GM18909 (cell line): ENCODE data around the gene P3R3URF.

ENCODE experiments used
- ATAC-seq: cut with Tn5 transposase; IDR thresholded peaks from one replicate; pipeline ENCODE4 v1.9.1; 2021; ENCODE audit warnings: mild to moderate bottlenecking; ENCODE audit not compliant: unreplicated experiment, poor library complexity

The P3R3URF gene

GRCh38 chr1:46194641-46195193 lies 18.4 kb upstream of the P3R3URF start:
- ATAC-seq: no peak

GRCh38 chr1:46193984-46194570 lies 17.8 kb upstream of the P3R3URF start:
- ATAC-seq: no peak

DNA sequence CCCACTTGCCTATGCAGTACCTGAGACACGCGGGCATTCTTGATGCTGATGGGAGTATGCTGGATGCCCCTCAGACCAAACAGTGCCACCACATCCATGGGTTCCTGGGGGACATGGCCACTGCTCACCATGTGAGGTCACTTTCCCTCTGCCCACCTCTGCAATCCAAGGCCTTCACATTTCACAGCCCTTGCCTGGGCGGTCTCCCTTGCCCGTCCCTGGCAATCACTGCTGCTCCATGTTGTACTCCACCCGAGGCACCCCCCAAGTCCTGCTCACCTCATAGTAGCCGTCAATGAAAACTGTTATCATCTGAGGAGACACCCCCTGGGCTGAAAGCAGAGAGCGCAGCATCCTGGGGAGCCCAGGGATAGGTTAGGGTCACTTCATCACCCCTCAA lies 17.0 kb upstream of the P3R3URF start:
- no peak for ATAC-seq

DNA sequence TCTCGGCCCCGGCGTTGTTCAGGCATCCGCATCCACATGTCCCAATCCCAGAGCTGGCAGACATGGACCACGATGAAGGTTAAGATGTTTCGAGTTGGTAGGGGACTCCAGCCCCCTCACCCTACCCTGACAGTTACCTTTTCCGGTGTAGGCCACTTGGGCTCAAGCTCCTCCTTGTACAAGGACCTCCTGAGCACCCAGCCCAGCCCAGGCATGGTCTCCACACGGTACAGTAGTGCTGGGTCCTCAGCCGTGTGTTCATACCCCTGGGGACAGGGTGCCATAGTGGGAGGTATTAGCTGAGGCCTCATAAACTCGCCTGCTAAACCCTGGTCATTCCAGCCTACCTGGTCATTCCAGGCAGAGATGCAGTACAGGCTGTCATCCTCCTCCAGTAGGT lies 15.9 kb upstream of the P3R3URF start:
- ATAC-seq: no peak

GRCh38 chr1:46191033-46191701 lies 14.9 kb upstream of the P3R3URF start:
- no peak for ATAC-seq

- no peak for ATAC-seq
Measured at GRCh38 chr1:46190539-46190938, 14.3 kb upstream of the P3R3URF start.

GRCh38 chr1:46188295-46189030 lies 12.2 kb upstream of the P3R3URF start:
- no peak for ATAC-seq

GRCh38 chr1:46187106-46187869 lies 11.0 kb upstream of the P3R3URF start:
- ATAC-seq: no peak

DNA sequence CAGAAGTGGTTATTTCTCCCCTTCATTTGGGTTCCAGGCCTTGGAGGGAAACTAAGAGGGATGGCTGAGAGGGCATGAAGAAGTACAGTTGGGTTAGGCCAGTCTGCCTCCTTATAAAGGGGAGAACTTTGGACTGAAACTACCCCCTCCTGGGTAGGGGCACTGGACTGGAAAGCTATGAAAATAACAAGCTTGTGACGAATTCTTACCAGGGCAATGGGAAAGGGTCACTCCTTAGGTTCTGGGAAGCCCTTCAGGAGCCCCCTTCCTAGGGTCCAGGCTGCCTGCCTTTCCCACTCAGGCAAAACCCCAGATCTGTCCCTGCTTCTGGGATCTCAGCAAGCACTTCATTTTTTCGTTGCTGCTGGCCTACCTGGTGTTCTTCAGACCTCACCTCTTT lies 9.8 kb upstream of the P3R3URF start:
- no peak for ATAC-seq

DNA sequence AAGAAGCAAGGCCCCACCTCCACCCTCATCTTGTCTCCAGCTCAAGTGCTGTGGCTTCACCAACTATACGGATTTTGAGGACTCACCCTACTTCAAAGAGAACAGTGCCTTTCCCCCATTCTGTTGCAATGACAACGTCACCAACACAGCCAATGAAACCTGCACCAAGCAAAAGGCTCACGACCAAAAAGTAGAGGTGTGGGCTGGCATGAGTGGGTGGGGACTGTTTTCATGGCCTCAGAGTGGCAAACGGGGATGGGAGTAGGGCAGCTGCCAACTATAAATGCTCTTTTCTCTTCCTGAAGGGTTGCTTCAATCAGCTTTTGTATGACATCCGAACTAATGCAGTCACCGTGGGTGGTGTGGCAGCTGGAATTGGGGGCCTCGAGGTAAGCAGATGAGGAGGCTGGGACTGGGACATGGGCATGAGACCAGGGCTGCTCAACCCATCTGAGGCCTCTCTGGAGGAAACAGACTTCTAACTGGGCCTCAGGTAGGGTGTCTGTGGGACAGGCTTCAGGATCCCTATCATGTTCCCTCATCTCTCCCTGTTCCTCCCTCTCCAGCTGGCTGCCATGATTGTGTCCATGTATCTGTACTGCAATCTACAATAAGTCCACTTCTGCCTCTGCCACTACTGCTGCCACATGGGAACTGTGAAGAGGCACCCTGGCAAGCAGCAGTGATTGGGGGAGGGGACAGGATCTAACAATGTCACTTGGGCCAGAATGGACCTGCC lies 8.8 kb upstream of the P3R3URF start:
- no peak for ATAC-seq

- no peak for ATAC-seq
Measured at GRCh38 chr1:46183926-46184557, 7.8 kb upstream of the P3R3URF start.

DNA sequence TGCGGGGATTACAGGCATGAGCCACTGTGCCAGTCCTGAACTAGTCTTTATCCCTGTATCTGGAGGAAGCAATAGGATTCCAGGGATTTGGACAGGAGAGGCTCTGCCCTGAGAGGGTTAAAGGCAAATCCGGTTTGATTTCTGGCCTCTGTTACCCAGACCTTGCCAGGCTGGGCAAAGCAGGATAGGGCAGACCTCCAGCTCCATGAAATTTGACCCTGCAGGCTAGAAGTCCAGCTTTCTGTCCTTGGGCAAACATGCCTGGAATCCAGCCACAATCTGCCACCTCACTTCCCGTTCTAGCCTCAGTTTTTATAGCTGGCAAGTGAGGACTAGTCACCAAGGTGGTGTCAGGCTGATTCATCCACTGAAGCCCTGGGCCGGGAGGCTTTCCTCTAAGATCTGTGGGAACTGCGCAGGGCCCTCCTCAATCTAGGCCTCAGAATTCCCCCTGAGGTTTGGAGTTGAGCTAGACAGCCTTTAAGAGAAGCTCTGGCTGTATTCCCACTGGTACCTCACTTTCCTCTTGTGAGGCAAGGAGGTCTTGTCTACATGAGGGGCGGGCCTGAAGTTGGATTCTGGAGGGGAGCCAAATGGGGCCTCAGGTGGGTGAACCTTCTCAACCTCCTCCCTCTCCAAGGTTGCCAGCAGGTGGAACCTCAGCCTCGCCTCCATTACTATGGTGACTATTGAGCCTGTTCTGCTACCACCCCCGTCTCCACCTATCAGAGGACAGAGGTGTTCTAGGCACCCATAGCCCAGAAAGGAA lies 7.0 kb upstream of the P3R3URF start:
- no peak for ATAC-seq

- ATAC-seq: no peak
Measured at GRCh38 chr1:46181343-46182260, 5.3 kb upstream of the P3R3URF start.

DNA sequence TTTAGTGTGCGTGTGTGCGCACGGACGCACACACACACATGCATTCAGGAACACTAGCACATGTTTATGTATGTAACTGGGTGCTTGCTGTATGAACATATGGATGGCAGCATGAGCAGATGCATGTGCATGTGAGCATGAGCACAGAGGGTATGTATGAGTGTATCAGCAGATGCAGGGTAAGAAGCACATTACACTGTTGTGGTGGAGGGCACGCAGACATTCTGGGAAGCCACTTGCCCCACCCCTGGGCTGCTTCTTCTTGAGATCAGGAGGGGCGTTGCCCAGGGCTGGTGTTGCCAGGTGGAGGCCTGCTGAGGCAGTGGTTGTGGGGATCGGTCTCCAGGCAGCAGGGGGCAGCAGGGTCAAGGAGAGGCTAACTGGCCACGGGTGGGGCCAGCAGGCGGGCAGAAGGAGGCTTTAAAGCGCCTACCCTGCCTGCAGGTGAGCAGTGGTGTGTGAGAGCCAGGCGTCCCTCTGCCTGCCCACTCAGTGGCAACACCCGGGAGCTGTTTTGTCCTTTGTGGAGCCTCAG lies 3.9 kb upstream of the P3R3URF start:
- no peak for ATAC-seq

DNA sequence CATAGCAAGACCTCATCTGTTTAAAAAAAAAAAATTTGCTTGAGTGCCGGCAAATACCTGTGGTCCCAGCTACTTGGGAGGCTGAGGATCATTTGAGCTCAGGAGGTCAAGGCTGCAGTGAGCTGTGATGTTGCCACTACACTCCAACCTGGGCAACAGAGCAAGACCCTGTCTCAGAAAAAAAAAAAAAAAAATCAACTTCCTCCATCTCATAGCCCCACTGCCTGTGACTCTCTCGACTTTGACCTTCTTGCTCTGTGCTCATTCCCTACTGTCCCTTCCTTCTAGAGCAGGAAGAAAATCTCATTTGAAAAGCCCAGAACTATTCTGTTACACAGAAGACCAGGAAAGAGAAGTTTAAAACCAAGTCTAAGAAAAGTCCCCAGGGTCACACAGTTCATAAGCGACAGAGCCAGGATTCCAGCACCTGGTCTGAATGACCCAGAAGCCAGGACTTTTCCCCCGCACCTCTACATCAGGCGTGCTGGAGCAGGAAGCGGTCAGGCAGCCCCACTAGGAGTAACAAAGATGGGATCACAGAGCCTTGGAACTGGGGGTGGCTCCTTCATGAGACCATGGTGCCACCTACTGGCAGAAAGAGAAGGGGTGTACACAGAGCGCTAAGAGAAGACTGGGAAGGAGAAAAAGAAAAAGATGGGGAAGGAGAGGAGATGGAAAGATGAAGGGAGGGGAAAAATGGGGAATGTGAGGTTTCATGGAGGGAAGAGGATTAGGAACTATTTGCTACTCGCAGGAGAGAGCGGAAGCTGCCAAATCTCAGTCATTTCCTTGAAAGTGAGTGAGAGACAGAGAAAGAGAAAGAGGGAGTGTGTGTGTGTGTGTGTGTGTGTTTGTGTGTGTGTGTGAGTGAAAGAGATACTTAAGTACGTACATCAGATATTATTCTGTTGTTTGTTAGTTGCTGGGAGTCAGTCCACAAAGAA lies 3.1 kb upstream of the P3R3URF start:
- peak; percentile 65 for ATAC-seq

DNA sequence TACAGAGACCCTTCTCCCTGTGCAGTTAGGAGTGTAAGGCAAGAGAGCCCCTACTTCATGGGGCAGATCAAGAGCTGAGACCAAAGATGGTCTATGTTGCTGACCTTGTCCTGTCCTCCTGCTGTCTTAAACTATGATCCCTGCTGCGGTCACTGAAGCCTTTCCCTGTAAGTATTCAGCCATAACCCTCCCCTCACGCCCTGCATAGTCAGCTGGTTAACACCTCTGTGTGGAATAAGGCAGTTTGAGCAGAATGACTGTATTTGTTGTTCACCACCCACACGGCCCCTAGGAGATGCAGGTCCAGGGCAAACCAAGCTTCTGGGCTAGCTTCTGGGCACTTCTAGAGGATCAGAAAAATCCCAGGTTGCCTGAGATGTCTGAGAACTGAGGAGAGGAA lies 1.0 kb downstream of the P3R3URF start:
- ATAC-seq: no peak
